ENCODE measurements around the gene LARGE1. TPM values are rescaled to one million over a fixed set of nuclear protein-coding genes. Genes with fewer than 3 reads are reported as not detected.

The LARGE1 gene
- total and polyA plus RNA-seq, 2 of the 13 experiments (the other 11 are each of a cell fraction or from before 2014, with no cell fraction given) = 8.4 to 11.0 TPM

GRCh38 chr22:33620085-33620484 lies 300.2 kb downstream of the LARGE1 start:
- no peak overlapping the region for H3K4me3 ChIP-seq (replicated peaks in 1 of 3; ENCODE audit: insufficient read depth in 1 of 3, low read depth in 2 of 3, low read length in 3 of 3)
- in situ Hi-C loops (cut with HindIII; ENCODE audit: extremely low pct_ligation_motif_present, low pct_unique_long_range_greater_than_20kb) = no loop called here
- FAIRE-seq (no peak), ATAC-seq (no peak), DNase-seq (ENCODE audit: low spot score) (no peak)
- peaks cover 4% of the 10 kb centered on the region; the same call in 1 of the 2 replicates for H3K9me3 ChIP-seq (ENCODE audit: low read length)
- H4K20me1 ChIP-seq (ENCODE audit: insufficient read depth, low read length) = no peaks in the 10 kb centered on the region
- no peaks in the 10 kb centered on the region for H3K79me2 ChIP-seq (ENCODE audit: insufficient read depth, low read length)
- CTCF ChIA-PET (ENCODE audit: low intra/inter-chr PET ratio, low total read pairs) = no interaction called here
- H2AFZ ChIP-seq (ENCODE audit: low read length) = no peak overlapping the region
- H3K27me3 ChIP-seq (ENCODE audit: control insufficient read depth in 1 of 2, insufficient read depth in 2 of 2, low read length in 2 of 2) = no peaks in the 10 kb centered on the region
- no TSS peak for BruUV-seq (replicated peaks)
- POLR2A ChIA-PET = no interaction called here
- H3K9ac ChIP-seq (ENCODE audit: insufficient read depth, low read depth, low read length) = no peak overlapping the region
- intact Hi-C loops (cut with micrococcal nuclease; ENCODE audit: unreplicated experiment) = no loop called here
- 93% methylated on average over 4 of the region's 4 CpGs for WGBS (ENCODE audit: low lambda C conversion rate)
- TF ChIP-seq MZF1 (CRISPR knock-in tag; IDR thresholded peaks at IDR 0.05; ENCODE audit: borderline replicate concordance) (no peak), ZNF253 (CRISPR knock-in tag; IDR thresholded peaks at IDR 0.05; ENCODE audit: borderline replicate concordance) (no peak), ARID4A (CRISPR knock-in tag; IDR thresholded peaks at IDR 0.05; ENCODE audit: borderline replicate concordance) (no peak), GLI4 (CRISPR knock-in tag; IDR thresholded peaks at IDR 0.05; ENCODE audit: borderline replicate concordance) (no peak), SMYD3 (CRISPR knock-in tag; IDR thresholded peaks at IDR 0.05) (no peak), MAF1 (CRISPR knock-in tag; IDR thresholded peaks at IDR 0.05; ENCODE audit: borderline replicate concordance) (no peak)
- no peaks in the 10 kb centered on the region for H3K4me1 ChIP-seq (ENCODE audit: insufficient read depth, low read length)
- H3K27ac ChIP-seq (ENCODE audit: extremely low read length, insufficient read depth, low read length) = no peak overlapping the region
- H3K36me3 ChIP-seq (replicated peaks in 1 of 2; ENCODE audit: control insufficient read depth in 1 of 2, insufficient read depth in 2 of 2, low read length in 2 of 2) = peaks cover 2 to 3% of the 10 kb centered on the region in 2 experiments; a peak in 1 of 5 replicates
- H3K4me2 ChIP-seq (ENCODE audit: low read depth, low read length) = no peak overlapping the region
